ENCODE results near the gene NLRP7.
"Not testable (repeated sequence)": the region's sequence is repeated elsewhere in the genome, so short reads cannot be mapped to it uniquely, and the experiment has no call there.

DNA sequence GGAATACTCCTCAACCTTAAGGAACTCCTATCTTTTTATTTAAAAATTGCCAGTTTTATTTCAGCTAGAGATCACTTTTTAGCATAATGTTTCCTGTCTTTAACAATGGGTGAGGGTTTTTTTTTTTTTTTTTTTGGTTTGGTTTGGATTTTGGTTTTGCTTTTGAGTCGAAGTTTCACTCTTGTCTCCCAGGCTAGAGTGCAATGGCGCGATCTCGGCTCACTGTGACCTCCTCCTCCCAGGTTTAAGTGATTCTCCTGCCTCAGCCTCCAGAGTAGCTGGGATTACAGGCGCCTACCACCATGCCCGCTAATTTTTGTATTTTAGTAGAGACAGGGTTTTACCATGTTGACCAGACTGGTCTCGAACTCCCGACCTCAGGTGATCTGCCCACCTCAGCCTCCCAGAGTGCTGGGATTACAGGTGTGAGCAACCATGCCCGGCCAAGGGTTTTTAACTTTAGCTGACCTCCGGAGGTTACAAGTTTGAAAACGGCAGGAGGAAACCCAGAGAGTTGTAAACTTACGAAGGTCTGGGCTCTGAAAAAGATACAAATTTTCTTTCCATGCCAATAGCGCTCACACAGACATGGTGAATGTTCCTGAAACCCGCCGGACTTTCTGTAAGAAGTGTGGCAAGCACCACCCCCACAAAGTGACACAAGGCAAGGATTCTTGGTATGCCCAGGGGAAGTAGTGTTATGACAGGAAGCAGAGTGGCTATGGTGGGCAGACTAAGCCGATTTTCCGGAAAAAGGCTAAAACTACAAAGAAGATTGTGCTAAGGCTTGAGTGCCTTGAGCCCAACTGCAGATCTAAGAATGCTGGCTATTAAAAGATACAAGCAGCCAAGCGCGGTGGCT, 26.1 kb upstream of the NLRP7 start:
- not testable (repeated sequence) for TF ChIP-seq POLR2A (IDR thresholded peaks at IDR 0.05)
- TF ChIP-seq, protein P1, sequence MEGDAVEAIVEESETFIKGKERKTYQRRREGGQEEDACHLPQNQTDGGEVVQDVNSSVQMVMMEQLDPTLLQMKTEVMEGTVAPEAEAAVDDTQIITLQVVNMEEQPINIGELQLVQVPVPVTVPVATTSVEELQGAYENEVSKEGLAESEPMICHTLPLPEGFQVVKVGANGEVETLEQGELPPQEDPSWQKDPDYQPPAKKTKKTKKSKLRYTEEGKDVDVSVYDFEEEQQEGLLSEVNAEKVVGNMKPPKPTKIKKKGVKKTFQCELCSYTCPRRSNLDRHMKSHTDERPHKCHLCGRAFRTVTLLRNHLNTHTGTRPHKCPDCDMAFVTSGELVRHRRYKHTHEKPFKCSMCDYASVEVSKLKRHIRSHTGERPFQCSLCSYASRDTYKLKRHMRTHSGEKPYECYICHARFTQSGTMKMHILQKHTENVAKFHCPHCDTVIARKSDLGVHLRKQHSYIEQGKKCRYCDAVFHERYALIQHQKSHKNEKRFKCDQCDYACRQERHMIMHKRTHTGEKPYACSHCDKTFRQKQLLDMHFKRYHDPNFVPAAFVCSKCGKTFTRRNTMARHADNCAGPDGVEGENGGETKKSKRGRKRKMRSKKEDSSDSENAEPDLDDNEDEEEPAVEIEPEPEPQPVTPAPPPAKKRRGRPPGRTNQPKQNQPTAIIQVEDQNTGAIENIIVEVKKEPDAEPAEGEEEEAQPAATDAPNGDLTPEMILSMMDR (IDR thresholded peaks at IDR 0.05), result not testable (repeated sequence)

Measured in Peyer's patch (tissue), 4 donors.